ENCODE data around the gene CLASP1.
"Not testable (repeated sequence)": the region's sequence is repeated elsewhere in the genome, so short reads cannot be mapped to it uniquely, and the experiment has no call there.

The CLASP1 gene

DNA sequence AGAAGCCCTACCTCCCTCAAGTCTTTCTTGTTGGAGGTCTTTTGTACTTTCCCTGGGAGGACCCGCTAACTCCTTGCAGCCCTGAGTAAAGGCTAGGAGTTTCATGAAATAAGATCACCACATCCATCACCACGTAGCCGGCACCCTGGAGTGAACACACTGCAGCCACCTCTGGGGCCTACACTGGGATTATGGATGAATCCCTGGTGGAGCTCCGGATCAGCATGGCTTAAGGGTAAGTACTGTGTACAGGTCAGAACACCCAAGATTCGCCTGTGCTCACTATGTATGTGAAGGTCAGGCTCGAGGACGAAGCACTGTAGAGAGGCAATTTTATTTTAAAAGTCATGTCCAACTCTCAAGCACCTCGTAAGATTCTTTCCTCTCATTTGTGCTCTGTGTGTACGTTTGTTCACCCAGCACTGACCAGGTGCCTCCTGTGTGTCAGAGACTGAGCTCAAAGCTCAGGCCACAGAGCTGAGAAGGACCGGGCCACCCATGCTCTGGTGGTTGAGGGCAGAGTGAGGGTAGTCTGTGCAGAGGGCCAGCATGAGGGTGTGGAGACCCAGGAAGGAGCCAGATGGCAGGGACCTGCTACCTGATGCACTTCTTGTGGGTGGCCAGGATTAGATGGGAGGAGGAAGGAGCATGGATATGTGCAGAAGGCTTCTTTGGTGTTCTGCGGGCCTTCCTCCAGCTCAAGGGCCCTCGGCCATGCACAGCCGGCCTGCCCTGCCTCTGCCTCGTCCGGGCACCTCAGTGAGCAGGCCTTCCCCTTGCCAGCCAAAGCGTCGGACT is 297.5 kb downstream of the CLASP1 start:
- DNase-seq (ENCODE audit: low read depth in 1 of 2, low spot score in 1 of 2), result no peak

GRCh38 chr2:121350890-121351289 is 298.4 kb downstream of the CLASP1 start:
- no peak for DNase-seq (ENCODE audit: low read depth in 1 of 2, low spot score in 1 of 2)

DNA sequence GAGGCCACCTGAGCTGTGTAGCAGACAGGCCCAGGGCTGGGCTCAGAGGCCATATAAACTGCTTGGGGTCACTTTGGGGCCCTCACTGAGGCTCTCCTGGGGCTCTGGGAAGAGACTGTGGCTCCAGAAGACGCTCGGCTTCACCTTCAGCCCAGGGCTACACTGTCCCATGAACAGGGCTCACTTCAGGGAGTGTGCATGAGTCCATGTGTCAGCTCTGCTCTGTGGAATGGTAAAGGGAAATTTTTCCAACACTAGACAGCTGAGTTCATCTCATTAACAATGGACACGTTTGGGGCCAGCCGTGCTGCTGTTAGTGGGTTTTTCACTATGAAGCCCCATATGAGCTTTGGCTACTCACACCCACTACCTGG is 298.9 kb downstream of the CLASP1 start:
- no peak for DNase-seq (ENCODE audit: low read depth in 1 of 2, low spot score in 1 of 2)

DNA sequence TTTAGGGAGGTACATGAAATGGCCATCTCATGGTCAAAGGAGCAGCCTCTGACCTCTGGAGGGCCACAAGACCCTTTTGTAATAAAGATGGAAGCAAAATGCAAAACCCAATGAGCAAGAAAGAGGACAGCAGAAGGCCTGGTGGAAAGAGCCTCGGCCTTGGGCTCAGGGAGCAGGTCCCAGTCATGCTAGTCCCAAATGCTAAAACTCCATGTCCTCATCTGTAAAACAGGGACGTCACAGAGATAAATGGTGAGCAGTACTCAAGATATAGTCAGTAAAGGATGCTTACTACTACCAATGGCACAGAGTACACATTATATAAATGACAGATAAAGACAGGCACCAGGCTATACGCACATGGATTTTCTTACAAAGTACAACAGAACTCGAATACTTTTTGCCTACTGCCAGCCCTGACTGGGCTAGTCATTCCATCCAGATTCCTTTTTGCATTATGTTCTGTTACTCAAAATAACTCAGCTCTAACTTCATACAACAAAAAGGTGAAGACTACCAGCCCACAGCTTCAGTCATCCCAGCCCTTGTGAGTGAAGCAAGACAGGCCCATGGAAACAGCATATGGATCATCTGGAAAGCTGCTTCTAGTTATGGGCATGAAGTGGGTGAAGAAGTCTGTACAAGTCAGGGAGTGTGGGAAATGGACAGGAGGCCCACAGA is 299.4 kb downstream of the CLASP1 start:
- no peak for DNase-seq (ENCODE audit: low read depth in 1 of 2, low spot score in 1 of 2)

DNA sequence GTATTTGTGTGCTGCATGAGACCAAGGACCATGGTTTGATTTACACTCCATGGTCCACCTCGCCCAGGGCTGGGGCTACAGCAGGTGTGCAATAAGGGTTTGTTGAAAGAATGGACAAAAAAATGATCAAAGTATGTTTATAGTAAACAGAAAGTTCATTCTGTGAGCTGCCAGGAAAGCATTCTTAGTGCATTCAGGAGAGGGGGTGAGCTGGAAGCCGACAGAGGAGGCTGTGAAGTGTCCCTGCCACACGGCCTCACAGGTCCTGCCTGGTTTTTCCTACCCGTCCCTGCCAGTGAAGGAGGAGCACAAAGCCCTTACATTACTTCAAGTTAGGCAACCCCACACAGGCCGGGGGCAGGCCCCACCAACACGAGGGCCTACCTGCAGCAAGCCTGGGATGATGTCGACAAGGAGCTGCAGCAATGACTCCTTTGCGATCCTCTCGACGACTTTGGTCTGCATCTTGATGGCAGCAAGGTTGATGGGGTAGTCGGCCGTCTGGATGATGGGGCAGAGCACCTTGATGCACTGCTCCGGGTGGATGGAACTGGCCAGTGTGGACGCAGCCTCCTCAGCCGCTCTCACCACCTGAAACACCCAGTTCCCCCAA is 301.0 kb downstream of the CLASP1 start:
- no peak for DNase-seq (ENCODE audit: low read depth in 1 of 2, low spot score in 1 of 2)

- DNase-seq (ENCODE audit: low read depth in 1 of 2, low spot score in 1 of 2), result no peak
These were observed 302.4 kb downstream of the CLASP1 start for GRCh38 chr2:121346859-121347258.

- no peak for DNase-seq (ENCODE audit: low read depth in 1 of 2, low spot score in 1 of 2)
These were observed 302.9 kb downstream of the CLASP1 start for GRCh38 chr2:121346407-121346806.

- no peak for DNase-seq (ENCODE audit: low read depth in 1 of 2, low spot score in 1 of 2)
These were observed 303.4 kb downstream of the CLASP1 start for GRCh38 chr2:121345887-121346286.

DNA sequence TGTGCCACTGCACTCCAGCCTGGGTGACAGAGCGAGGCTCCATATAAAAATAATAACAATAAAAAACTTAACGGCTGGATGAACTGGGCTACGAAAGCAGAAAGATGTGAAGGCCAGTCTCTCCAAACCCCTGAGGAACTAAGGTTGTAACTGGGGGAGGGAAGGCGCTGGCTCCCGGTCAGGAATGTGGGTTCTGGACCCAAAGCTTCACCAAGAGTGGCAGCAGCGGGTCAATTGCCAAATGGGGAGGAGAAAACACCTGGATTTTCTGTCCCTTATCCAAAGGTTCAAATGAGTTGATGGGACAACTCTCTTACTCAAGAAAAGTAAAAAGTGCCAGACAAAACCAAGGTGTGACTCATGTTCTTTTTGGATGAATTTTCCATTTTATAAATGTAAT is 304.2 kb downstream of the CLASP1 start:
- no peak for DNase-seq (ENCODE audit: low read depth in 1 of 2, low spot score in 1 of 2)

DNA sequence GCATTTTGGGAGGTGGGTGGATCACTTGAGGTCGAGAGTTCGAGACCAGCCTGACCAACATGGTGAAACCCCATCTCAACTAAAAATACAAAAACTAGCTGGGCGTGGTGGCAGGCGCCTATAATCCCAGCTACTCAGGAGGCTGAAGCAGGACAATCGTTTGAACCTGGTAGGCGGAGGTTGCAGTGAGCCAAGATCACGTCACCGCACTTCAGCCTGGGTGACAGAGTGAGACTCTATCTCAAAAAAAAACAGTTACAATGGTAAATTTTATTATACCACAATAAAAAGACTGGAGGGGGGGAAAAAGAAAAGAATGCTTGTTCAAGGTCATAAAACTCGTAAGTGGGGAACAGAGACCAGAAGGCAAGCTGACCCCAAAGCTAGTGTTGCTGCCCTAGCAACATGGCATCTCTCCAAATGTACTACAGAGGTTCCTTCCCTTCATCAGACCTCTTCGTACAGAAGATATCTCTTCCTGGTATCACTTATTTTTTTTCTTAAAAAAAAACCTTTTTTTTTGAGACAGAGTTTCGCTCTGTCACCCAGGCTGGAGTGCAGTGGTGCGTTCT is 305.3 kb downstream of the CLASP1 start:
- DNase-seq (ENCODE audit: low read depth in 1 of 2, low spot score in 1 of 2), result not testable (repeated sequence)

DNA sequence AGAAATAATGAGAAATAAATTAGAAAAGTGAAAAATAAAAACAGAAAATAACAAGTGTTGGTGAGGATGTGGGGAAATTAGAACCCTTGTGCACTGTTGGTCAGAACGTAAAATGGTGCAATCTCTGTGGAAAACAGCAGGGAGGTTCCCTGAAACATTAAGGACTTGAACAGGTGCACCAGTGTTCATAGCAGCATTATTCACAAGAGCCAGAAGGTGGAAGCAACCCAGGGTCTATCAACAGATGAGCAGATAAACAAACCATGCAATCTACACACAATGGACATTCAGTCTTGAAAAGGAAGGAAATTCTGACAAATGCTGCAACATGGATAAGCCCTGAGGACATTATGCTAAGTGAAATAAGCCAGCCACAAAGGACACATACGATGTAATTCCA is 306.1 kb downstream of the CLASP1 start:
- DNase-seq (ENCODE audit: low read depth in 1 of 2, low spot score in 1 of 2), result no peak

DNA sequence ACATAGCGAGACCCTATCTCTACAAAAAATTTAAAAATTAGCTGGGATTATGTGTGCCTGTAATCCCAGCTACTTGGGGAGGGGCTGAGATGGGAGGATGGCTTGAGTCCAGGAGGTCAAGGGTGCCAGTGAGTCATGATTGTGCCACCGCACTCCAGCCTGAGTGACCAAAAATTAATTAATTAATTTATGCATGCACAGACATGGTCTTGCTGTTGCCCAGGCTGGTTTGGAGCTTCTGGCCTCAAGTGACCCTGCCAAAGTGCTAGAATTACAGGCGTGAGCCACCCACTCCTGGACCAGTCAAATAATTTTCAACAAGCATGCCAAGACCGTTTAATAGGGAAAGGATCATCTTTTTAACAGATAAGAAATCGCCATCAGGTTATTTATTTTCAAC is 306.5 kb downstream of the CLASP1 start:
- DNase-seq (ENCODE audit: low read depth in 1 of 2, low spot score in 1 of 2), result no peak

GRCh38 chr2:121340926-121341325 is 308.3 kb downstream of the CLASP1 start:
- no peak for DNase-seq (ENCODE audit: low read depth in 1 of 2, low spot score in 1 of 2)

DNA sequence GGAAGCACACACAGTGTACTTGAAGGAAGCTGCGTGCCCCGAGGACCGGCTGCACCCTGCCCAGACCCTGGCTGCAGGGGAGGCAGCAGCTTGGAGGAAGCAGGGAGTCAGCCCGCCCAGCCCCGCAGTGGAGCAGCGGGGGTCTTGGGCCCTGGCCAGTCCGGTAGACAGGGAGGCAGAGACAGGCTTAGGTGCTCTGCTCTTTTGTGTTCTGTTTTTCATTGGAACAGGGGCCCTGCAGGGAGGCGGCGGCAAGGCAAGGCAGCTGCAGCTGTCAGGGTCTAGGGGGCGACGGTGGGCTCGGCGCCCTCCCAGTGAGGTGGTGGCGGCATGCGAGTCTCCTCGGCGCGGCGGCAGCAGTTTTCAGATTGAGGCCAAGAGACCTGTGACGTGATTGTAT is 311.0 kb downstream of the CLASP1 start:
- DNase-seq (ENCODE audit: low read depth in 1 of 2, low spot score in 1 of 2), result no peak

DNA sequence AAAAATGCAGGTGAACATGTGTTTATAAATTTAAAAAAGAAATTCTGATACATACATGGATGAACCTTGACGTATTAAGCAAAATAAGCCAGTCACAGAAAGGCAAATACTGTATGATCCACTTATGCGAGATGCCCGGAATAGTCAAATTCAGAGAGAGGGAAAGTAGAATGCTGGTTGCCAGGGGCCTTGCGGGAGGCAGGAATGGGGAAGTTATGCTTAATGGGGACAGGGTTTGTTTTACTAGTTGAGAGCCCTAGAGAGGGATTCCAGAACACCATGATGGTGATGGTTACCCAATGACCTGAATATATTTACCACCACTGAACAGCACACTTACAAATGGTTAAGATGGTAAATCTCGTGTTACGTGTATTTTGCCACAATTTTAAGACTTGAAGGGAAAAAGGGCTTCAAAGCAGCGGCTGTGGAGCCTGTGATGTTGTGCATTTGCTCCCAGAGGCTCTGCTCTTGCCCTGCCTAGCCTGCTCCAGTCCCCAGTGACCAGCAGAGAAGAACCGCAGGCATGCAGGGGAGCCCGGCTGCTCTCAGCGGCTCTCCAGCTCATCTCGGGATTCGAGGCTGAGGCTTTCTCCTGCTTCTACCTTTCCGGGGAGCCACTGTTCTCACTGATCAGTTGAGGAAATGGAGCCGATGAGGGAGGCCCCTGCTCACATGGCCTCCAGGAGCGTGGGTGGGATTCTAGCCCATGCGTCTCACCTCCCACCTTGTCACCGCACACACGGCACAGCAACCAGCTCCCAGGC is 312.6 kb downstream of the CLASP1 start:
- no peak for DNase-seq (ENCODE audit: low read depth in 1 of 2, low spot score in 1 of 2)

DNA sequence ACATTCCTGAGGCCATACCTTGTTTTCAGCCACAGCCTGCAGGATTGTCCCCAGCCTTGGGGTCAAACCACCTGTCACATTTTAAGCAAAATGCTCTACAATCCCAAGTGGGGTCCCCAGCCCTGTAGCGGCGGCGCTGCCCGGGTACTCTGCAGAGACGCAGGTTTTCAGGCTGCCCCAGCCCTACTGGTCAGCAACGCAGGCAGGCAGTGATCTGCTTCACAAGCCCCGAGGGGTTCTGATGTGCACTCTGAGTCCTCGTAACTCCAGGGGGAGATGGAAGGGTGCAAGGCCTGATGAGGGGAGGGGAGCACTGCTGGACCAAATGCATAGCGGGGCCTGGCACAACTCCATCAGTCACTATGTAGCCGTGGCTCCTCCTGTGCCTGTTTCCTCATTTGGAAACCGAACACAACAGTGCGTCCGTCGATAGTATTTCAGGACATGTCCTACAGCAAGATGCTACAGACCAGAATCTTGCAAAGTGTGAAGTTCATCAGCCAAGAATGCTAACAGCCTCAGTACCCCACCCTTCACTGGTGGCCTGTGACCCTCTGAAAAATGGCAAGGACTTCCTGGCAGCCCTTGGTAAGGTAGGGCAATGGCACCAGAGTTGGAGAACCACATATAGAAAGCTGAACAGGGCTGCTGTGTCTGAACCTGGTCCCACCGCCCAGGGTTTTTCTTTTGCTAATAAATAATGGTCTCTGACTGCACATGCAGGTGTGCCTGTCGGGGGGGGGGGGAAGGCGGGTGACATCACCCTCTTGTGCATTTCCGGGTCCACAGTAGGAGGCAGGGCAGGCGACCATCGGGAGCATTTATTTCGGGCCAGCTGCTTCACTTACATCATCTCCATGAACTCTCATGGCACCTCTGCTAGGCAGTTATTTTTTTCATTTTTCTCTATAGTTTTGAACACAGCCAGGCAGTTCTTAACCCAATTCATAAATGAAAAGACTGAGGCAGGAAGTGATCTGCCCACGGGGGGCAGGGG is 313.7 kb downstream of the CLASP1 start:
- DNase-seq (ENCODE audit: low read depth in 1 of 2, low spot score in 1 of 2), result no peak

DNA sequence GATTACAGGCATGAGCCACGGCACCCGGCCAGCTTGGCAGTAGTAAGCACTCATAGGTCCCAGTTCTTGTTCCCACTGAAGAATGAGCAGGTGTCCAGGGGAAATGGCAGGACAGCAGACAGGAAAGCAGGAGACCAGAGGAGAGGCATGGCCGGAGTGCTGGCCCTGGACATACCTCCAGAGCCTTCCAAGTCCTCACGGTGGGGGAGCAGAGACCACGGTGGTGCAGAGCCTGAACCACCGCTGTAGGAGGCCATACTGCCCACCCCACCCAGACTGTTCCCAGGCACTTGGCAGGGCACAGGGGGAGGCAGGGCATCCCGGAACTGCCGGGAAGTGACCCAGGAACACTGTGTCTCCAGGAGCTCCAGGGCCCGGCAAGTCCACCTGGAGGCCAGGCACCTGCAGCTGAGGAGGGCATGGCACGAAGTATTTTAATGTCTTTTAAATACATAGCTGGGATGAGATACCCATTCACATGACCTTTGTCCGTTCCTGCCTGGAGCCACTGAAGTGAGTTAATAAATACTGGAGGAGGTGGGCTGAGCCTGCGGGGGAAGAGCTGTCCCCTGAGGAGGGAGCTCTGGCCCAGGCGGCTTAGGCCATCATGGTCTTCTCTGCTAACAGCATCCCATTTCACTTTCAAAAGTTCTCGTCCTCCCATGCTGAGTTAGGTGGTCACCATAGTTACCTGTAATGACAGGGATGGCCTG is 314.5 kb downstream of the CLASP1 start:
- DNase-seq (ENCODE audit: low read depth in 1 of 2, low spot score in 1 of 2), result no peak

GRCh38 chr2:121333834-121334558 is 315.3 kb downstream of the CLASP1 start:
- no peak for DNase-seq (ENCODE audit: low read depth in 1 of 2, low spot score in 1 of 2)

DNA sequence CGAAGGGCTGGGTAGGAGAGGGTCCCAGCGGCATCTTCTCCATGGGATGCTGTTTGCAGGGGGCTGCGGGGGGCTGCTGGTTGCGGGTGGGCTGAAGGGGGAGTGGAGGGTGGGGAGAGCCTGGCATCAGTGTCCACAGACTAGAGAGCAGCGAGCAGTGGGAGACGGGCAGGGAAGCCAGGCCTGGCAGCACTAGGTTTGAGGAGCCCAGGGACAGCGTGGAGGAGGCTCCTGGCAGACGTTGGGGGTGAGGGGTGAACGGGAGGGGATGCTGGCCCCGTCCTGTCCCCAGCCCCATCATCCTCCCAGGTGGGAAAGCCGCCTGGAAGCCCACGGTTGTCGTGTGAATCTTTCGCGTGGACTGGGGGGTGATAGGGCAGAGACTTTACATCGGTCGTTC is 316.0 kb downstream of the CLASP1 start:
- DNase-seq (ENCODE audit: low read depth in 1 of 2, low spot score in 1 of 2), result no peak
